Measurements from ENCODE around the gene APOBEC3G. TPM values are rescaled to one million over a fixed set of nuclear protein-coding genes. Genes with fewer than 3 reads are reported as not detected.

The APOBEC3G gene
- total RNA-seq = 7.2 and 7.7 TPM in 2 replicates

GRCh38 chr22:39077026-39077840 lies at the start of gene APOBEC3G:
Gene APOBEC3G (plus strand): TSS chr22:39077275. CDS start chr22:39077362, 87 bp downstream.

GRCh38 chr22:39040538-39041296 lies 36.4 kb upstream of the APOBEC3G start, which contains the start of gene APOBEC3F:
Gene APOBEC3F (plus strand): TSS chr22:39040864. CDS start chr22:39040961, 97 bp downstream.

GRCh38 chr22:39097098-39098020 lies 20.3 kb downstream of the APOBEC3G start, which contains the start of gene APOBEC3H:
Gene APOBEC3H (plus strand): TSS chr22:39097244. CDS start chr22:39100279, 3,035 bp downstream.

Other genes with a start within 250 kb of the APOBEC3G start
- gene NPTXR, start 233.2 kb upstream of the APOBEC3G start, total RNA-seq = 0.59 and 0.84 TPM in 2 replicates
- gene CBX6, start 205.1 kb upstream of the APOBEC3G start, total RNA-seq = 40.7 and 43.2 TPM in 2 replicates
- gene APOBEC3A, start 119.7 kb upstream of the APOBEC3G start, total RNA-seq = not detected in 2 replicates
- gene APOBEC3B, start 94.9 kb upstream of the APOBEC3G start, total RNA-seq = 23.4 and 31.2 TPM in 2 replicates
- 22.4 and 24.5 TPM in 2 replicates for gene APOBEC3C, start 63.0 kb upstream of the APOBEC3G start, total RNA-seq
- 0.50 and 1.2 TPM in 2 replicates for gene APOBEC3D, start 56.1 kb upstream of the APOBEC3G start, total RNA-seq
- gene APOBEC3F, start 36.4 kb upstream of the APOBEC3G start, total RNA-seq = 5.1 and 7.4 TPM in 2 replicates
- gene APOBEC3H, start 20.0 kb downstream of the APOBEC3G start, total RNA-seq = 0.30 TPM in 1 of 2 replicates, not detected in the other
- gene CBX7, start 75.4 kb downstream of the APOBEC3G start, total RNA-seq = 1.5 and 1.8 TPM in 2 replicates
- 1.8 and 1.9 TPM in 2 replicates for gene PDGFB, start 167.7 kb downstream of the APOBEC3G start, total RNA-seq
- 2,456 and 3,014 TPM in 2 replicates for gene RPL3, start 242.3 kb downstream of the APOBEC3G start, total RNA-seq

Data from bronchus fibroblast of lung (primary cell).